Activated naive CD8-positive, alpha-beta T cell treated with anti-CD3 and anti-CD28 coated beads, Interleukin-2, amount 50 U/mL, for 24 hours (primary cell): ENCODE data around the gene EARS2.
A peak's percentile ranks its signal among the peaks of the same experiment; 100 is the strongest.

ENCODE experiments used
- ATAC-seq: fragments of 150-1000 bp; cut with Tn5 transposase; one replicate; pipeline ENCODE4 v1.10.0; 2021
- DNase-seq: peaks from one replicate; pipeline ENCODE4 v3.0.0; 2021
- H3K27ac Mint-ChIP-seq: one replicate; pipeline ENCODE4 v1.8.0; 2021; ENCODE audit warnings: mild to moderate bottlenecking, mixed read lengths
- H3K27me3 Mint-ChIP-seq: one replicate; pipeline ENCODE4 v1.8.0; 2021; ENCODE audit warnings: mixed read lengths
- H3K36me3 Mint-ChIP-seq: one replicate; pipeline ENCODE4 v1.8.0; 2021; ENCODE audit warnings: low read depth, mixed read lengths
- H3K4me1 Mint-ChIP-seq: one replicate; pipeline ENCODE4 v1.8.0; 2021; ENCODE audit warnings: mixed read lengths
- H3K4me3 Mint-ChIP-seq: one replicate; pipeline ENCODE4 v1.8.0; 2021; ENCODE audit warnings: mild to moderate bottlenecking, moderate library complexity, mixed read lengths
- H3K9me3 Mint-ChIP-seq: one replicate; pipeline ENCODE4 v1.8.0; 2021; ENCODE audit warnings: mixed read lengths

The EARS2 gene

GRCh38 chr16:23510164-23510914, 46.8 kb downstream of the EARS2 start, which contains the start of gene GGA2:
Gene GGA2 (minus strand): TSS chr16:23510494. CDS start chr16:23510411, 83 bp downstream.
- DNase-seq (peak; percentile 84), ATAC-seq (peak; percentile 83)
- H3K9me3 Mint-ChIP-seq = no peaks in the 10 kb centered on the region
- peak within 1 kb of the TSS; percentile 90 for H3K4me3 Mint-ChIP-seq
- peaks cover 29% of the 10 kb centered on the region for H3K36me3 Mint-ChIP-seq
- H3K27ac Mint-ChIP-seq = peak within 1 kb of the TSS; percentile 86
- H3K4me1 Mint-ChIP-seq = peaks cover 57% of the 10 kb centered on the region
- no peaks in the 10 kb centered on the region for H3K27me3 Mint-ChIP-seq

GRCh38 chr16:23509782-23510163, 47.4 kb downstream of the EARS2 start:
- ATAC-seq (peak; percentile 12), DNase-seq (peak; percentile 36)
- Mint-ChIP-seq H3K9me3 (no peaks in the 10 kb centered on the region), H3K4me1 (peaks cover 57% of the 10 kb centered on the region), H3K27ac (peak overlapping the region; percentile 66), H3K27me3 (no peaks in the 10 kb centered on the region), H3K36me3 (peaks cover 29% of the 10 kb centered on the region), H3K4me3 (peak overlapping the region; percentile 90)

GRCh38 chr16:23509441-23509754, 47.8 kb downstream of the EARS2 start:
- DNase-seq (no peak), ATAC-seq (no peak)
- H3K36me3 Mint-ChIP-seq = peaks cover 26% of the 10 kb centered on the region
- no peaks in the 10 kb centered on the region for H3K27me3 Mint-ChIP-seq
- no peaks in the 10 kb centered on the region for H3K9me3 Mint-ChIP-seq
- peak overlapping the region; percentile 66 for H3K27ac Mint-ChIP-seq
- peaks cover 57% of the 10 kb centered on the region for H3K4me1 Mint-ChIP-seq
- peak overlapping the region; percentile 90 for H3K4me3 Mint-ChIP-seq

GRCh38 chr16:23508589-23509440, 48.3 kb downstream of the EARS2 start:
- peak overlapping the region; percentile 90 for H3K4me3 Mint-ChIP-seq
- H3K27ac Mint-ChIP-seq = peak overlapping the region; percentile 66
- peaks cover 24% of the 10 kb centered on the region for H3K36me3 Mint-ChIP-seq
- ATAC-seq (no peak), DNase-seq (no peak)
- H3K9me3 Mint-ChIP-seq = no peaks in the 10 kb centered on the region
- H3K4me1 Mint-ChIP-seq = peaks cover 59% of the 10 kb centered on the region
- no peaks in the 10 kb centered on the region for H3K27me3 Mint-ChIP-seq

- DNase-seq = no peak
- Mint-ChIP-seq H3K4me1 (peaks cover 76% of the 10 kb centered on the region), H3K27ac (peak overlapping the region; percentile 4), H3K9me3 (no peaks in the 10 kb centered on the region), H3K36me3 (peaks cover 28% of the 10 kb centered on the region), H3K4me3 (peak overlapping the region; percentile 53), H3K27me3 (no peaks in the 10 kb centered on the region)
- no peak for ATAC-seq
These were observed 50.5 kb downstream of the EARS2 start for GRCh38 chr16:23506606-23506994.

GRCh38 chr16:23505671-23506605, 51.2 kb downstream of the EARS2 start:
- Mint-ChIP-seq H3K4me3 (peak overlapping the region; percentile 53), H3K4me1 (peaks cover 73% of the 10 kb centered on the region), H3K9me3 (no peaks in the 10 kb centered on the region), H3K27me3 (no peaks in the 10 kb centered on the region), H3K27ac (peak overlapping the region; percentile 4), H3K36me3 (peaks cover 28% of the 10 kb centered on the region)
- ATAC-seq (no peak), DNase-seq (no peak)

- no peaks in the 10 kb centered on the region for H3K9me3 Mint-ChIP-seq
- H3K27me3 Mint-ChIP-seq = no peaks in the 10 kb centered on the region
- H3K4me3 Mint-ChIP-seq = peak overlapping the region; percentile 59
- H3K27ac Mint-ChIP-seq = peak overlapping the region; percentile 88
- ATAC-seq (no peak), DNase-seq (no peak)
- peaks cover 28% of the 10 kb centered on the region for H3K36me3 Mint-ChIP-seq
- H3K4me1 Mint-ChIP-seq = peaks cover 69% of the 10 kb centered on the region
These were observed 51.9 kb downstream of the EARS2 start for GRCh38 chr16:23505180-23505665.

- ATAC-seq = peak; percentile 98
- DNase-seq = peak; percentile 79
- Mint-ChIP-seq H3K36me3 (peaks cover 28% of the 10 kb centered on the region), H3K27me3 (no peaks in the 10 kb centered on the region), H3K27ac (peak overlapping the region; percentile 88), H3K9me3 (no peaks in the 10 kb centered on the region), H3K4me3 (peak overlapping the region; percentile 59), H3K4me1 (peaks cover 73% of the 10 kb centered on the region)
These were observed 52.5 kb downstream of the EARS2 start for GRCh38 chr16:23504453-23505179.

- DNase-seq (no peak), ATAC-seq (no peak)
- peaks cover 24% of the 10 kb centered on the region for H3K36me3 Mint-ChIP-seq
- H3K27ac Mint-ChIP-seq = peak overlapping the region; percentile 88
- peak overlapping the region; percentile 14 for H3K4me3 Mint-ChIP-seq
- peaks cover 67% of the 10 kb centered on the region for H3K4me1 Mint-ChIP-seq
- no peaks in the 10 kb centered on the region for H3K9me3 Mint-ChIP-seq
- H3K27me3 Mint-ChIP-seq = no peaks in the 10 kb centered on the region
These were observed 53.1 kb downstream of the EARS2 start for GRCh38 chr16:23504076-23504452.

- Mint-ChIP-seq H3K4me1 (peaks cover 60% of the 10 kb centered on the region), H3K4me3 (no peak overlapping the region), H3K9me3 (no peaks in the 10 kb centered on the region), H3K27me3 (no peaks in the 10 kb centered on the region), H3K27ac (no peak overlapping the region), H3K36me3 (peaks cover 14% of the 10 kb centered on the region)
- ATAC-seq = no peak
- DNase-seq = no peak
These were observed 54.7 kb downstream of the EARS2 start for GRCh38 chr16:23502466-23502865.

GRCh38 chr16:23501291-23501690, 55.9 kb downstream of the EARS2 start:
- no peak overlapping the region for H3K27ac Mint-ChIP-seq
- DNase-seq (no peak), ATAC-seq (no peak)
- peaks cover 56% of the 10 kb centered on the region for H3K4me1 Mint-ChIP-seq
- no peak overlapping the region for H3K4me3 Mint-ChIP-seq
- no peaks in the 10 kb centered on the region for H3K27me3 Mint-ChIP-seq
- H3K9me3 Mint-ChIP-seq = no peaks in the 10 kb centered on the region
- H3K36me3 Mint-ChIP-seq = peaks cover 15% of the 10 kb centered on the region

- DNase-seq = no peak
- H3K36me3 Mint-ChIP-seq = peaks cover 12% of the 10 kb centered on the region
- no peaks in the 10 kb centered on the region for H3K9me3 Mint-ChIP-seq
- no peak overlapping the region for H3K27ac Mint-ChIP-seq
- H3K4me3 Mint-ChIP-seq = no peak overlapping the region
- no peak for ATAC-seq
- peaks cover 52% of the 10 kb centered on the region for H3K4me1 Mint-ChIP-seq
- no peaks in the 10 kb centered on the region for H3K27me3 Mint-ChIP-seq
These were observed 56.3 kb downstream of the EARS2 start for GRCh38 chr16:23500862-23501225.

GRCh38 chr16:23500212-23500861, 56.8 kb downstream of the EARS2 start:
- no peaks in the 10 kb centered on the region for H3K9me3 Mint-ChIP-seq
- H3K36me3 Mint-ChIP-seq = peaks cover 15% of the 10 kb centered on the region
- peaks cover 48% of the 10 kb centered on the region for H3K4me1 Mint-ChIP-seq
- no peak for DNase-seq
- H3K4me3 Mint-ChIP-seq = no peak overlapping the region
- no peak overlapping the region for H3K27ac Mint-ChIP-seq
- no peaks in the 10 kb centered on the region for H3K27me3 Mint-ChIP-seq
- ATAC-seq = no peak
